ENCODE results near the gene LTA4H. TPM values are rescaled to one million over a fixed set of nuclear protein-coding genes. Genes with fewer than 3 reads are reported as not detected.

The LTA4H gene
- total RNA-seq (2014; rRNA removed; shearing (Covaris generic)) (58.6 and 62.9 TPM in 2 replicates), polyA plus RNA-seq (2016; fragmentation: Nextera tagmentation; extraction: Ambion mirVana) (45.2 and 46.2 TPM in 2 replicates)

DNA sequence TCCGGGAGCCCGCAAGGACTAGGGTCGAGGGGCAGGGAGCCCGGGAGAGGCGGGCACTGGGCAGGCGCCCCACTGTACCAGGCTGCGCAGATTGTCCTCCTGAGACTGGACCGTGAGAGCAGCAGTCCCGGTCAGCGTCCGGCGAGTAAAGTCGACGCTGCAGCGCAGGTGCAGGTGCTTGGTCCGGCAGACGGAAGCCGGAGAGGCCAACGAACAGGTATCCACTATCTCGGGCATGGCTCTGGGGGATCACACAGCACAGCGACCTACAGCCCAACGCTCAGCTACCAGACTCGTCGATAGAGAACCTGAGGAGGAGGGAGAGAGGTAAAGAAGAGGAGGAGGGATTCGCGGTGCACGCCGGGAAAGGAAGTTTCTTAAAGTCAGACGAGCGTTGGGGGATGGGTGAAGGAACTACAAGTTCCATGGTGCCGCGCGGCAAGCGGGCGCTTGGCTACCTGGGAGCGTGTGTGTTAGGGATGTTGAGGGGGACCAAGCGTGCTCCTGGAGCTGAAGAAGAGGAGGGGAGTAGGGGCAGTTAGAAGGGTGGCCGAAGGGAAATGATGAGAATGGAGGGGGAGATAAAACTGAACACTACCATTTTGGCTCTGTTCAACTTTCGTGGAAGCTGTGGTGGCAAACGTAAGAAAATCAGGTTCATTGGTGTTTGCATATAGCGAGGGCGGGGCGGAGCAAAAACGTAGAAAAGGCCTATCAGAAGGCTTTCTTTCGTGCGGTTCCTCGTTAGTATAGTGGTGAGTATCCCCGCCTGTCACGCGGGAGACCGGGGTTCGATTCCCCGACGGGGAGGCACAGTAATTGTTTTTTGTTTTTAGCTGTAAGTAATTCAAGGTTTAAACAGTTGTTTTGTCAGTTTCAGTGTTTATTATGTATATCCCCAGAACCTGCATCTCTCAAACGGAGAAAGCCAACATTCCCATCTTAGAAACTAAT is at the start of gene LTA4H:
Gene LTA4H, minus strand, starts transcription at position 305 of the 954 bp plus-strand sequence. Its CDS starts 68 bp downstream, at position 237.
- WGBS, 2 experiments (ENCODE audit: low coverage in 1 of 2, low lambda C conversion rate in 2 of 2, missing lambda C conversion rate in 2 of 2): 1 to 2% methylated on average over 55 of the region's 55 CpGs
- in situ Hi-C loops (cut with MboI): no loop called here

GRCh38 chr12:96084624-96085023 is 49.2 kb upstream of the LTA4H start:
- peak; percentile 37 for DNase-seq
- Histone ChIP-seq H3K79me2 (ENCODE audit: insufficient read depth) (no peaks in the 10 kb centered on the region), H3K9me3 (ENCODE audit: low read depth) (no peaks in the 10 kb centered on the region), H4K20me1 (ENCODE audit: insufficient read depth) (no peaks in the 10 kb centered on the region), H3K4me1 (ENCODE audit: insufficient read depth) (no peaks in the 10 kb centered on the region), H3K4me2 (ENCODE audit: unreplicated experiment) (no peak overlapping the region), H3F3A (ENCODE audit: insufficient read depth) (no peaks in the 10 kb centered on the region), H2AFZ (0 out of 2 replicates have a peak overlapping the region, but pooled peaks have one; percentile 14), H3K27ac (no peak overlapping the region), H3K36me3 (ENCODE audit: low read depth) (no peaks in the 10 kb centered on the region), H3K4me3 (no peak overlapping the region), H3K9me2 (ENCODE audit: insufficient read depth) (no peaks in the 10 kb centered on the region), H3K9ac (no peak overlapping the region), H3K27me3 (replicated peaks; ENCODE audit: insufficient read depth) (no peaks in the 10 kb centered on the region)
- WGBS, 2 experiments (ENCODE audit: low coverage in 1 of 2, low lambda C conversion rate in 2 of 2, missing lambda C conversion rate in 2 of 2): 80 to 90% methylated on average over 2 of the region's 2 CpGs
- in situ Hi-C loops (cut with MboI): no loop called here
- TF ChIP-seq EZH2phosphoT487 (IDR thresholded peaks at IDR 0.05; ENCODE audit: insufficient read depth, low read depth) (no peak), EZH2 (IDR thresholded peaks at IDR 0.05; ENCODE audit: insufficient read depth, poor library complexity, severe bottlenecking) (no peak)

More for the DNA sequence above, at the start of gene LTA4H:
- peak within 1 kb of the TSS; percentile 88 for H2AFZ ChIP-seq
- no peaks in the 10 kb centered on the region for H3K9me2 ChIP-seq (ENCODE audit: insufficient read depth)
- peaks cover 39% of the 10 kb centered on the region for H3K79me2 ChIP-seq (ENCODE audit: insufficient read depth)
- H3K36me3 ChIP-seq (ENCODE audit: low read depth): no peaks in the 10 kb centered on the region
- peak within 1 kb of the TSS; percentile 94 for H3K4me3 ChIP-seq
- H3K27me3 ChIP-seq (replicated peaks; ENCODE audit: insufficient read depth): no peaks in the 10 kb centered on the region
- H3K27ac ChIP-seq: peak within 1 kb of the TSS; percentile 54
- H3K4me2 ChIP-seq (ENCODE audit: unreplicated experiment): peak within 1 kb of the TSS; percentile 91
- peak; percentile 100 for DNase-seq
- no peaks in the 10 kb centered on the region for H4K20me1 ChIP-seq (ENCODE audit: insufficient read depth)
- peaks cover 20% of the 10 kb centered on the region for H3F3A ChIP-seq (ENCODE audit: insufficient read depth)
- H3K9ac ChIP-seq: peak within 1 kb of the TSS; percentile 82
- no peaks in the 10 kb centered on the region for H3K9me3 ChIP-seq (ENCODE audit: low read depth)
- TF ChIP-seq EZH2 (IDR thresholded peaks at IDR 0.05; ENCODE audit: insufficient read depth, poor library complexity, severe bottlenecking) (no peak), EZH2phosphoT487 (IDR thresholded peaks at IDR 0.05; ENCODE audit: insufficient read depth, low read depth) (no peak)
- H3K4me1 ChIP-seq (ENCODE audit: insufficient read depth): peaks cover 17% of the 10 kb centered on the region

DNA sequence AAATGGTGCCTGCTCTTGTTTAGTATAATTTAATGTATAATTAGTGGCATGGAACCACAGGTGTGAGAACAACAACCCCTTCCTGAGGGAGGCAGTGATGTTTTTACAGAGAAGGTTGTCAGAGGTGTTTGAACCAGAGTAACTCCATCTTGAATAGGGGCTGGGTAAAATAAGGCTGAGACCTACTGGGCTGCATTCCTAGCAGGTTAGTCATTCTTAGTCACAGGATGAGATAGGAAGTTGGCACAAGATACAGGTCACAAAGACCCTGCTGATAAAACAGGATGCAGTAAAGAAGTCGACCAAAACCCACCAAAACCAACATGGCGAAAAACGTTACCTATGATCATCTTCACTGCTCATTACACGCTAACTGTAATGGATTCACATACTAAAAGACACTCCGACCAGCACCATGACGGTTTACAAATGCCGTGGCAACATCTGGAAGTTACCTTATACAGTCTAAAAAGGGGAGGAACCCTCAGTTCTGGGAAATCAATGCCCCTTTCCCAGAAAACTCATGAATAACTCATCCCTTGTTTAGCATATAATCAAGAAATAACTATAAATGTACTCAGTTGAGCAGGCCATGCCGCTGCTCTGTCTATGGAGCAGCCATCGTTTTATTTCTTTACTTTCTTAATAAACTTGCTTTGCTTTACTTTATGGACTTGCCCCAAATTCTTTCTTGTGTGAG is 47.8 kb upstream of the LTA4H start:
- Histone ChIP-seq H4K20me1 (ENCODE audit: insufficient read depth) (no peaks in the 10 kb centered on the region), H3K9me2 (ENCODE audit: insufficient read depth) (no peaks in the 10 kb centered on the region), H3K27ac (no peak overlapping the region), H3K27me3 (replicated peaks; ENCODE audit: insufficient read depth) (no peaks in the 10 kb centered on the region), H2AFZ (no peak overlapping the region), H3K4me2 (ENCODE audit: unreplicated experiment) (no peak overlapping the region), H3K36me3 (ENCODE audit: low read depth) (no peaks in the 10 kb centered on the region), H3K79me2 (ENCODE audit: insufficient read depth) (no peaks in the 10 kb centered on the region), H3K9ac (no peak overlapping the region), H3F3A (ENCODE audit: insufficient read depth) (no peaks in the 10 kb centered on the region), H3K9me3 (ENCODE audit: low read depth) (no peaks in the 10 kb centered on the region), H3K4me3 (no peak overlapping the region), H3K4me1 (ENCODE audit: insufficient read depth) (no peaks in the 10 kb centered on the region)
- TF ChIP-seq EZH2phosphoT487 (IDR thresholded peaks at IDR 0.05; ENCODE audit: insufficient read depth, low read depth) (no peak), EZH2 (IDR thresholded peaks at IDR 0.05; ENCODE audit: insufficient read depth, poor library complexity, severe bottlenecking) (no peak)
- in situ Hi-C loops (cut with MboI): no loop called here
- WGBS, 2 experiments (ENCODE audit: low coverage in 1 of 2, low lambda C conversion rate in 2 of 2, missing lambda C conversion rate in 2 of 2): 80 to 86% methylated on average over 9 of the region's 9 CpGs
- no peak for DNase-seq

DNA sequence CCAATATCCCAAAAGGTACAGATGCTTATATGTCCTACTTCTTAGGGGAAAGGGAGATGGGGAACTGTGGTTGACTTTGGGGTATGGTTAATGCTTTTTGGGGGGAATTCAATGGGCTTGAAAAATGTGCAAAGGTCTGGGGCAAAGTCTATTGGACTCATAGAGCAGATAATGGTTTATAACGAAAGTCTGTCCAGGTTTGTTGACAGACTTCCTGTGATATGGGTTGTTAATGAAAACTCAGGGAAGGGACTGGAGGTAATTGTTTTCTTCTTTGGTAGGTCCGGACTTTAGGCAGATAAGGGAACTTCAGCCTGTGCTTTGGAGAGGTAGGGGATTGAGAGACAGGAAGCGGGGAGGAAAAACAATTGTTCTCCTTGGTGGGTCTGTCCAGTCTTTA is 46.2 kb upstream of the LTA4H start:
- in situ Hi-C loops (cut with MboI): no loop called here
- no peaks in the 10 kb centered on the region for H3K36me3 ChIP-seq (ENCODE audit: low read depth)

More for the DNA sequence above, 46.2 kb upstream of the LTA4H start:
- Histone ChIP-seq H3K4me2 (ENCODE audit: unreplicated experiment) (no peak overlapping the region), H3K4me1 (ENCODE audit: insufficient read depth) (no peaks in the 10 kb centered on the region), H3K27me3 (replicated peaks; ENCODE audit: insufficient read depth) (no peaks in the 10 kb centered on the region), H3K9me3 (ENCODE audit: low read depth) (no peaks in the 10 kb centered on the region), H3K9me2 (ENCODE audit: insufficient read depth) (no peaks in the 10 kb centered on the region), H3K27ac (no peak overlapping the region), H2AFZ (no peak overlapping the region), H3F3A (ENCODE audit: insufficient read depth) (no peaks in the 10 kb centered on the region), H4K20me1 (ENCODE audit: insufficient read depth) (no peaks in the 10 kb centered on the region), H3K79me2 (ENCODE audit: insufficient read depth) (no peaks in the 10 kb centered on the region), H3K9ac (no peak overlapping the region), H3K4me3 (no peak overlapping the region)
- whole genome bisulfite sequencing, 2 experiments (ENCODE audit: low coverage in 1 of 2, low lambda C conversion rate in 2 of 2, missing lambda C conversion rate in 2 of 2): 83 to 84% methylated on average over 3 of the region's 3 CpGs
- no peak for DNase-seq
- TF ChIP-seq EZH2 (IDR thresholded peaks at IDR 0.05; ENCODE audit: insufficient read depth, poor library complexity, severe bottlenecking) (no peak), EZH2phosphoT487 (IDR thresholded peaks at IDR 0.05; ENCODE audit: insufficient read depth, low read depth) (no peak)
